Liver (tissue), 3 donors: ENCODE results near the gene MAN2A2.

Experiments used
- ATF3 ChIP-seq: IDR thresholded peaks from 2 replicates; pipeline ENCODE4 v1.6.1; 2016; ENCODE audit warnings: antibody characterized with exemption
- CTCF ChIP-seq: fragments of 150-350 bp; IDR thresholded peaks from 2 replicates; pipeline ENCODE4 v1.5.1; 2017; ENCODE audit warnings: improper control_type of control experiment, low read depth, low read length; ENCODE audit not compliant: missing input control
- EGR1 ChIP-seq, 2 donors: IDR thresholded peaks; 2 replicates each; pipeline ENCODE4 v1.6.1; 2016 to 2018; ENCODE audit warnings: antibody characterized with exemption in 2 of 2, low read depth in 2 of 2
- FOXA1 ChIP-seq: IDR thresholded peaks from 2 replicates; pipeline ENCODE4 v1.6.1; 2016; ENCODE audit warnings: antibody characterized with exemption
- GABPA ChIP-seq, 2 donors: IDR thresholded peaks in 1 of 2; conservative IDR thresholded peaks in 1 of 2; 2 replicates each; pipeline ENCODE4 v1.6.1; 2016; ENCODE audit warnings: antibody characterized with exemption in 2 of 2, mild to moderate bottlenecking in 1 of 2, moderate library complexity in 1 of 2
- HNF4G ChIP-seq: IDR thresholded peaks from 2 replicates; pipeline ENCODE4 v1.6.1; 2016; ENCODE audit warnings: antibody characterized with exemption
- NR2F2 ChIP-seq: IDR thresholded peaks from 2 replicates; pipeline ENCODE4 v1.6.1; 2016; ENCODE audit warnings: antibody characterized with exemption
- RAD21 ChIP-seq, 2 donors: IDR thresholded peaks; 2 replicates each; pipeline ENCODE4 v1.6.1; 2016; ENCODE audit warnings: antibody characterized with exemption in 2 of 2, mild to moderate bottlenecking in 2 of 2
- REST ChIP-seq: IDR thresholded peaks from 2 replicates; pipeline ENCODE4 v1.6.1; 2016; ENCODE audit warnings: antibody characterized with exemption, mild to moderate bottlenecking
- SP1 ChIP-seq: IDR thresholded peaks from 2 replicates; pipeline ENCODE4 v1.6.1; 2018; ENCODE audit warnings: antibody characterized with exemption, mild to moderate bottlenecking
- TAF1 ChIP-seq: conservative IDR thresholded peaks from 2 replicates; pipeline ENCODE4 v1.6.1; 2016; ENCODE audit warnings: antibody characterized with exemption, mild to moderate bottlenecking
- YY1 ChIP-seq: IDR thresholded peaks from 2 replicates; pipeline ENCODE4 v1.6.1; 2016; ENCODE audit warnings: antibody characterized with exemption, mild to moderate bottlenecking
- ZBTB33 ChIP-seq: IDR thresholded peaks from 2 replicates; pipeline ENCODE4 v1.6.1; 2016; ENCODE audit warnings: antibody characterized with exemption
- donor health status: healthy.
- donor health status: healthy.

GRCh38 chr15:90938261-90938660 lies 35.2 kb downstream of the MAN2A2 start:
- TF ChIP-seq FOXA1: no peak
- TF ChIP-seq CTCF: no peak
- TF ChIP-seq ATF3: no peak
- no peak for TF ChIP-seq HNF4G
- TF ChIP-seq REST: no peak
- TF ChIP-seq YY1: no peak
- no peak for TF ChIP-seq TAF1
- no peak for TF ChIP-seq ZBTB33
- TF ChIP-seq EGR1 (IDR thresholded peaks at IDR 0.05; ENCODE audit: low read depth in 2 of 2): no peak
- TF ChIP-seq GABPA (IDR thresholded peaks at IDR 0.05 in 1 of 2, conservative IDR thresholded peaks at IDR 0.05 in 1 of 2): no peak
- no peak for TF ChIP-seq NR2F2
- no peak for TF ChIP-seq SP1
- no peak for TF ChIP-seq RAD21 (IDR thresholded peaks at IDR 0.05)
